Caco-2 (cell line): Measurements from ENCODE around the gene CAMTA2. TPM values are rescaled to one million over a fixed set of nuclear protein-coding genes. Genes with fewer than 3 reads are reported as not detected.
"Not testable (repeated sequence)": the region's sequence is repeated elsewhere in the genome, so short reads cannot be mapped to it uniquely, and the experiment has no call there.

ENCODE experiments used
- BruUV-seq: library from RNA; stranded (reverse); fragments of 400-500 nt; replicated peaks from 2 replicates; lab custom pipeline; 2021; lab: Mats Ljungman, UMichigan
- CTCF ChIA-PET: fragments of 300-600 bp; sonication (Branson Sonifier 250); formaldehyde crosslinking; loops from one replicate; lab custom pipeline; 2022; ENCODE audit warnings: antibody characterized with exemption; lab: Charles Lee
- POLR2A ChIA-PET: fragments of 300-600 bp; sonication (Branson Sonifier 250); formaldehyde crosslinking; loops from one replicate; lab custom pipeline; 2022; ENCODE audit warnings: antibody characterized with exemption; lab: Charles Lee
- DNase-seq, 2 experiments: peaks; one replicate each; pipeline versions ENCODE4 v3.0.0 to v3.0.0-alpha.2; 2020 to 2022
- H3K27me3 ChIP-seq: replicated peaks from 2 replicates; pipeline ENCODE4 v1.6.0; 2011; ENCODE audit warnings: low read length; ENCODE audit not compliant: control insufficient read depth, insufficient read depth
- H3K36me3 ChIP-seq: 2 replicates; pipeline ENCODE4 v1.5.1; 2011; ENCODE audit warnings: low read length; ENCODE audit not compliant: control insufficient read depth, insufficient read depth
- H3K4me1 ChIP-seq: fragments of 250-450 bp; sonication (Bioruptor Pico); 2 replicates; pipeline ENCODE4 v1.5.1; 2020; ENCODE audit warnings: mild to moderate bottlenecking
- H3K4me3 ChIP-seq: 2 replicates; pipeline ENCODE4 v1.5.1; 2011; ENCODE audit warnings: low read depth, mild to moderate bottlenecking, control low read depth, low read length
- H3K9me3 ChIP-seq: fragments of 250-450 bp; sonication (Bioruptor Pico); 2 replicates; pipeline ENCODE4 v1.5.1; 2020; ENCODE audit warnings: mild to moderate bottlenecking, moderate library complexity
- H3K27ac Mint-ChIP-seq: one replicate; pipeline ENCODE4 v1.8.0; 2022; ENCODE audit warnings: mixed read lengths; ENCODE audit not compliant: unreplicated experiment
- H3K27me3 Mint-ChIP-seq: one replicate; pipeline ENCODE4 v1.8.0; 2022; ENCODE audit warnings: mixed read lengths; ENCODE audit not compliant: insufficient read depth, unreplicated experiment
- H3K36me3 Mint-ChIP-seq: one replicate; pipeline ENCODE4 v1.8.0; 2022; ENCODE audit warnings: mild to moderate bottlenecking, mixed read lengths; ENCODE audit not compliant: insufficient read depth, unreplicated experiment
- H3K4me1 Mint-ChIP-seq: one replicate; pipeline ENCODE4 v1.8.0; 2022; ENCODE audit warnings: low read depth, mixed read lengths; ENCODE audit not compliant: unreplicated experiment
- H3K4me3 Mint-ChIP-seq: one replicate; pipeline ENCODE4 v1.8.0; 2022; ENCODE audit warnings: mild to moderate bottlenecking, moderate library complexity, mixed read lengths; ENCODE audit not compliant: unreplicated experiment
- H3K9me3 Mint-ChIP-seq: one replicate; pipeline ENCODE4 v1.8.0; 2022; ENCODE audit warnings: mixed read lengths; ENCODE audit not compliant: unreplicated experiment
- CTCF ChIP-seq, 2 experiments: fragments of 200-600 bp in 1 of 2; IDR thresholded peaks; 1 replicate in 1 of 2; 2 replicates in 1 of 2; pipeline versions ENCODE4 v1.5.1 to v1.8.0; 2011 to 2022; ENCODE audit warnings: antibody characterized with exemption in 1 of 2, control low read depth in 1 of 2, inconsistent platforms in 1 of 2, low read depth in 1 of 2, low read length in 1 of 2, mild to moderate bottlenecking in 1 of 2, moderate library complexity in 1 of 2; ENCODE audit not compliant: insufficient read depth in 1 of 2, severe bottlenecking in 1 of 2, unreplicated experiment in 1 of 2
- intact Hi-C: fragments of 100-400 bp; cut with micrococcal nuclease; formaldehyde crosslinking; loops from one replicate; pipeline ENCODE4 v1.10.0; 2022; ENCODE audit not compliant: unreplicated experiment
- total RNA-seq: library from RNA; stranded (reverse); gene quantifications from 2 replicates; pipeline ENCODE4 v1.2.3, GENCODE V29; 2022

Gene CAMTA2
- total RNA-seq, 1 experiment from 2014 or later, result 18.8 TPM

GRCh38 chr17:5032865-5033264 lies 45.4 kb upstream of the CAMTA2 start:
- Mint-ChIP-seq H3K4me3 (no peak overlapping the region), H3K36me3 (no peaks in the 10 kb centered on the region), H3K27ac (no peak overlapping the region), H3K9me3 (no peaks in the 10 kb centered on the region), H3K27me3 (no peaks in the 10 kb centered on the region), H3K4me1 (no peaks in the 10 kb centered on the region)
- no peaks in the 10 kb centered on the region for H3K9me3 ChIP-seq
- H3K4me1 ChIP-seq, result no peaks in the 10 kb centered on the region
- TF ChIP-seq CTCF (IDR thresholded peaks at IDR 0.05; ENCODE audit: insufficient read depth in 1 of 2, low read depth in 1 of 2, low read length in 1 of 2, severe bottlenecking in 1 of 2, unreplicated experiment in 1 of 2), result no peak
- BruUV-seq, result no TSS peak
- H3K36me3 ChIP-seq, result no peaks in the 10 kb centered on the region
- ChIA-PET CTCF (no interaction called here), POLR2A (no interaction called here)
- DNase-seq, result no peak
- H3K4me3 ChIP-seq, result no peak overlapping the region
- H3K27me3 ChIP-seq, result no peaks in the 10 kb centered on the region
- intact Hi-C loops, result no loop called here

GRCh38 chr17:5031365-5032082 lies 44.0 kb upstream of the CAMTA2 start:
- Histone ChIP-seq H3K9me3 (no peaks in the 10 kb centered on the region), H3K27me3 (no peaks in the 10 kb centered on the region), H3K36me3 (no peaks in the 10 kb centered on the region), H3K4me1 (no peaks in the 10 kb centered on the region), H3K4me3 (peak overlapping the region; percentile 33)
- H3K4me1 Mint-ChIP-seq, result no peaks in the 10 kb centered on the region
- H3K4me3 Mint-ChIP-seq, result peak overlapping the region; percentile 69
- ChIA-PET POLR2A (no interaction called here), CTCF (no interaction called here)
- intact Hi-C loops, result loop anchor here (2.0 kb wide), 1 partner anchor 31 kb away; no protein-coding TSS in a partner anchor
- H3K36me3 Mint-ChIP-seq, result no peaks in the 10 kb centered on the region
- no TSS peak for BruUV-seq
- H3K9me3 Mint-ChIP-seq, result no peaks in the 10 kb centered on the region
- H3K27ac Mint-ChIP-seq, result no peak overlapping the region
- H3K27me3 Mint-ChIP-seq, result no peaks in the 10 kb centered on the region
- peak; percentile 77 to 79 for DNase-seq
- peak; percentile 63 to 68 for TF ChIP-seq CTCF (IDR thresholded peaks at IDR 0.05; ENCODE audit: insufficient read depth in 1 of 2, low read depth in 1 of 2, low read length in 1 of 2, severe bottlenecking in 1 of 2, unreplicated experiment in 1 of 2)

GRCh38 chr17:5030168-5030567 lies 42.7 kb upstream of the CAMTA2 start:
- H3K27ac Mint-ChIP-seq, BruUV-seq, H3K4me1 Mint-ChIP-seq, H3K36me3 Mint-ChIP-seq, H3K36me3 ChIP-seq, POLR2A ChIA-PET, H3K9me3 Mint-ChIP-seq, DNase-seq, H3K27me3 Mint-ChIP-seq, H3K27me3 ChIP-seq, H3K4me3 Mint-ChIP-seq, H3K4me1 ChIP-seq, H3K4me3 ChIP-seq, H3K9me3 ChIP-seq: not testable (repeated sequence)
- CTCF ChIA-PET, result interaction anchor here (0.6 kb wide), 1 partner anchor 28 kb away, joined by 4 read pairs; no protein-coding TSS in a partner anchor
- intact Hi-C loops, result loop anchor here (2.0 kb wide), 1 partner anchor 33 kb away; no protein-coding TSS in a partner anchor
